ENCODE measurements around the gene PDK3. TPM values are rescaled to one million over a fixed set of nuclear protein-coding genes. Genes with fewer than 3 reads are reported as not detected.

PDK3 gene
- total RNA-seq, 2 donors from 2014 or later = 116 to 118 TPM

DNA sequence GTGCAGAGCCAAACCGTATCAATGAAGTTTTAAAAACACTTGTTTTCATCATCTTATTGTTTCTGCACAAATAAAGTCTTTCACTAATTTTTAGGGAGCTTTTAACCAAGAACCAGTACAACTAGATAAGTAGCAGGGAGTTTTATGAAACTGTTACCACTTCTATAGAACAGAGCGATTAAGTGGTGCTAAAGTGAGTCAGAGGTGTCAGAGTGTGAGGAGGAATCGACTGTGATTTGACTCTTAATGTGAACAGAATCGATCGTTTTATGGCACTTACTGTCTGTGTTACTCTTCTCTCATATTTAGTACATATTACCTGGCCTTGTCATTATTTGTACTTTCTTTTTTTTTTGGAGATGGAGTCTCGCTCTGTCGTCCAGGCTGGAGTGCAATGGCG lies 43.3 kb downstream of the PDK3 start:
- Histone ChIP-seq H3K27me3 (replicated peaks; ENCODE audit: insufficient read depth) (no peaks in the 10 kb centered on the region), H3K4me1 (ENCODE audit: control insufficient read depth in 1 of 2, low read depth in 2 of 2) (no peaks in the 10 kb centered on the region), H3K9me3 (no peaks in the 10 kb centered on the region), H3K27ac (no peak overlapping the region), H3K4me3 (no peak overlapping the region), H3K36me3 (peaks cover 13% of the 10 kb centered on the region)
- ATAC-seq (ENCODE audit: insufficient number of reproducible peaks, low FRiP score, low read depth) (no peak), DNase-seq (ENCODE audit: low spot score) (no peak)
- TF ChIP-seq, protein P1, sequence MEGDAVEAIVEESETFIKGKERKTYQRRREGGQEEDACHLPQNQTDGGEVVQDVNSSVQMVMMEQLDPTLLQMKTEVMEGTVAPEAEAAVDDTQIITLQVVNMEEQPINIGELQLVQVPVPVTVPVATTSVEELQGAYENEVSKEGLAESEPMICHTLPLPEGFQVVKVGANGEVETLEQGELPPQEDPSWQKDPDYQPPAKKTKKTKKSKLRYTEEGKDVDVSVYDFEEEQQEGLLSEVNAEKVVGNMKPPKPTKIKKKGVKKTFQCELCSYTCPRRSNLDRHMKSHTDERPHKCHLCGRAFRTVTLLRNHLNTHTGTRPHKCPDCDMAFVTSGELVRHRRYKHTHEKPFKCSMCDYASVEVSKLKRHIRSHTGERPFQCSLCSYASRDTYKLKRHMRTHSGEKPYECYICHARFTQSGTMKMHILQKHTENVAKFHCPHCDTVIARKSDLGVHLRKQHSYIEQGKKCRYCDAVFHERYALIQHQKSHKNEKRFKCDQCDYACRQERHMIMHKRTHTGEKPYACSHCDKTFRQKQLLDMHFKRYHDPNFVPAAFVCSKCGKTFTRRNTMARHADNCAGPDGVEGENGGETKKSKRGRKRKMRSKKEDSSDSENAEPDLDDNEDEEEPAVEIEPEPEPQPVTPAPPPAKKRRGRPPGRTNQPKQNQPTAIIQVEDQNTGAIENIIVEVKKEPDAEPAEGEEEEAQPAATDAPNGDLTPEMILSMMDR (IDR thresholded peaks at IDR 0.05) = no peak

- no peak overlapping the region for H3K4me3 ChIP-seq
These were observed 48.3 kb downstream of the PDK3 start for GRCh38 chrX:24513416-24513815.

DNA sequence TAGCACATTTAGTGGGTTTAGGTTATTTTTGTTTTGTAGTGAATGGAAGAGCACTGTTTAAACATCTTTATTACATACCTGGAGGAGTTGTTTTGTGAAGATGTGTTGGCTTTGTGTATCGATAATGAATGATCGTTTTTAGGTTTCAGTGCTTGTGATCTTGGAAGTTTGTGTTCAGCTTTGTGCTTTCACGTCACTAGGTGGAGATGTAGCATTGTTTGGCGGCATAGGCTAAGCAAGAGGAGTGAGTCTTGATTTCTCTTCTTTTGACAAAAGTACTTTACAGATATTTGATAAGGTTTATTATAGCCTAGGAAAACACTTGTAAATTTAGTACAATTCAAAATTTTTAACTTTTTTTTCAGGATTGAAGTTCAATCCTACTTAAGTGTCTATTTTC lies 50.4 kb downstream of the PDK3 start:
- Histone ChIP-seq H3K27ac (no peak overlapping the region), H3K27me3 (replicated peaks; ENCODE audit: insufficient read depth) (no peaks in the 10 kb centered on the region), H3K4me3 (no peak overlapping the region), H3K4me1 (ENCODE audit: control insufficient read depth in 1 of 2, low read depth in 2 of 2) (no peaks in the 10 kb centered on the region), H3K36me3 (peaks cover 5% of the 10 kb centered on the region), H3K9me3 (no peaks in the 10 kb centered on the region)
- ATAC-seq (ENCODE audit: insufficient number of reproducible peaks, low FRiP score, low read depth) = no peak
- DNase-seq (ENCODE audit: low spot score) = no peak
- TF ChIP-seq, protein P1 (IDR thresholded peaks at IDR 0.05) = no peak

More at GRCh38 chrX:24513416-24513815, 48.3 kb downstream of the PDK3 start:
- no peaks in the 10 kb centered on the region for H3K4me1 ChIP-seq (ENCODE audit: control insufficient read depth in 1 of 2, low read depth in 2 of 2)
- no peaks in the 10 kb centered on the region for H3K27me3 ChIP-seq (replicated peaks; ENCODE audit: insufficient read depth)
- ATAC-seq (ENCODE audit: insufficient number of reproducible peaks, low FRiP score, low read depth) (no peak), DNase-seq (ENCODE audit: low spot score) (no peak)
- no peaks in the 10 kb centered on the region for H3K9me3 ChIP-seq
- TF ChIP-seq, protein P1 (IDR thresholded peaks at IDR 0.05) = no peak
- no peak overlapping the region for H3K27ac ChIP-seq
- H3K36me3 ChIP-seq = peaks cover 5% of the 10 kb centered on the region

GRCh38 chrX:24520472-24520871 lies 55.4 kb downstream of the PDK3 start:
- Histone ChIP-seq H3K36me3 (peaks cover 5% of the 10 kb centered on the region), H3K4me1 (ENCODE audit: control insufficient read depth in 1 of 2, low read depth in 2 of 2) (no peaks in the 10 kb centered on the region), H3K9me3 (no peaks in the 10 kb centered on the region), H3K27me3 (replicated peaks; ENCODE audit: insufficient read depth) (no peaks in the 10 kb centered on the region), H3K27ac (no peak overlapping the region), H3K4me3 (no peak overlapping the region)
- ATAC-seq (ENCODE audit: insufficient number of reproducible peaks, low FRiP score, low read depth) = no peak
- no peak for DNase-seq (ENCODE audit: low spot score)
- TF ChIP-seq, protein P1 (IDR thresholded peaks at IDR 0.05) = no peak

- no peaks in the 10 kb centered on the region for H3K27me3 ChIP-seq (replicated peaks; ENCODE audit: insufficient read depth)
- TF ChIP-seq, protein P1 (IDR thresholded peaks at IDR 0.05) = no peak
- peaks cover 9% of the 10 kb centered on the region for H3K36me3 ChIP-seq
- no peaks in the 10 kb centered on the region for H3K9me3 ChIP-seq
- no peaks in the 10 kb centered on the region for H3K4me1 ChIP-seq (ENCODE audit: control insufficient read depth in 1 of 2, low read depth in 2 of 2)
- DNase-seq (ENCODE audit: low spot score) (no peak), ATAC-seq (ENCODE audit: insufficient number of reproducible peaks, low FRiP score, low read depth) (no peak)
- H3K4me3 ChIP-seq = no peak overlapping the region
- no peak overlapping the region for H3K27ac ChIP-seq
These were observed 60.4 kb downstream of the PDK3 start for GRCh38 chrX:24525455-24525854.

All from thoracic aorta (tissue), 2 donors.